AG10803 (cell line): ENCODE data around the gene GNG3.
"Not testable (repeated sequence)": the region's sequence is repeated elsewhere in the genome, so short reads cannot be mapped to it uniquely, and the experiment has no call there.

Experiments used
- DNase-seq: peaks from one replicate; pipeline ENCODE4 v3.0.0; 2010; ENCODE audit warnings: low read depth
- H3K4me3 ChIP-seq: 2 replicates; pipeline ENCODE4 v1.5.1; 2011; ENCODE audit warnings: mild to moderate bottlenecking, low read length, control low read depth
- CTCF ChIP-seq: conservative IDR thresholded peaks from 2 replicates; pipeline ENCODE4 v1.5.1; 2011; ENCODE audit warnings: mild to moderate bottlenecking, low read length, control low read depth, inconsistent platforms

GNG3 gene

DNA sequence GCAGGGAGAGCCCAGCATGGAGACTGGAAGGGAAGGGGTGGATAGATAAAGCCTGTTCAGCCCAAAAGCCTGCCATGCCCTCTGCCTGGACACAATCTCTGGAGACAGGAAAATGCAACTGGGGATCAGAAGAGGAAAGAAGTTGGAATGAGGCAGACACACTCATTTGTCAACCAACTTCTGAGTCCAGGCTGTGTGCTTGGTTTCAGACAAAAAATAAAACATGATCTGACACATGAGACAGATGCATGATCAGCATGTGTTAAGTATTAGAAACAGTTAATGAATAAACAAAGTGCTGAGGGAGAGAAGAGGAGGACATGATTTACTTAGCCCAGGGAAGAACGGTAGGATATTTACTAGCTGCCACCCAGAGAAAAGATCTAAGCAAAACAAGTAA, 19.0 kb upstream of the GNG3 start:
- peak; percentile 29 for DNase-seq
- H3K4me3 ChIP-seq = peak overlapping the region; percentile 70
- no peak for TF ChIP-seq CTCF

DNA sequence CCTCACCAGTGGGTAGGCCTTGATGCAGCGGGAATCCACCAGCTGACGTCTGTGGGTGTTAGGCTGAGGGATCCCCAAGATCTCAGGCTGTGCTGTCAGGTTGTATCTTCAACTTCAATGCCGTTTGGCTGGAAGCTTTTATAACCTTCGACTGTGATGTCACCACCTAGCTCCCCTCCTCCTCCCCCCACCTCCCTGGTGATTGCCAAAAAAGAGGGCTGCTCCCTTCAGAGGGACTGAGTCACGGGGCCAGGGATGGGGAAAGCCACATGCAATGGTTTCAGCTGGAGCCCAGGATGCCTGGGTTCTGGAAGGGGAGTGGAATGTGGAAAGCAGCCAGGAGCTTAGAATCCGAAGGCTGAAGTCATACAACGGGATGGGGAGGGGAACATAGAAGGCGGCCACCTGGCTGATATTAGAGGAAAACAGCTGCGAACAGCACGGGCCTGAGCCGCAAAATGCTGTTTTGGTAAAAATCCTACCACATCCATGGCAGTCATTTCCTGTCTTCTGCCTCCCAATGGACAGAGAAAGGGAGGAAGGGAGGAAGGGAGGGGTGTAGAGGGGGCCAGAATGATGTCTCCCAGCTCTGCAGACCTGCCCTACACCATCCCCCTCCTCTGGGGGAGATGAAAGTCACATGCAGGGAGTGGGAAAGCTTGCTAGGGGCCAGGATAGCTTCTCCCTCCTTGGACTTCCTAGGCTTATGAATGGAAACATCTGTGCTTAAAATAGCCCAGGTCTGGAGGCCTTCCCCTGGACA, 17.9 kb upstream of the GNG3 start, which contains the start of gene LRRN4CL:
Gene LRRN4CL, minus strand, starts transcription at position 110 of the 763 bp plus-strand sequence. CDS start 1,022 bp downstream, outside the sequence.
- DNase-seq = peak; percentile 99
- peak; percentile 16; the same call in 1 of the 2 replicates for TF ChIP-seq CTCF
- H3K4me3 ChIP-seq = peak within 1 kb of the TSS; percentile 70

- DNase-seq, H3K4me3 ChIP-seq: not testable (repeated sequence)
These were observed 13.9 kb upstream of the GNG3 start for GRCh38 chr11:62693624-62694023.

DNA sequence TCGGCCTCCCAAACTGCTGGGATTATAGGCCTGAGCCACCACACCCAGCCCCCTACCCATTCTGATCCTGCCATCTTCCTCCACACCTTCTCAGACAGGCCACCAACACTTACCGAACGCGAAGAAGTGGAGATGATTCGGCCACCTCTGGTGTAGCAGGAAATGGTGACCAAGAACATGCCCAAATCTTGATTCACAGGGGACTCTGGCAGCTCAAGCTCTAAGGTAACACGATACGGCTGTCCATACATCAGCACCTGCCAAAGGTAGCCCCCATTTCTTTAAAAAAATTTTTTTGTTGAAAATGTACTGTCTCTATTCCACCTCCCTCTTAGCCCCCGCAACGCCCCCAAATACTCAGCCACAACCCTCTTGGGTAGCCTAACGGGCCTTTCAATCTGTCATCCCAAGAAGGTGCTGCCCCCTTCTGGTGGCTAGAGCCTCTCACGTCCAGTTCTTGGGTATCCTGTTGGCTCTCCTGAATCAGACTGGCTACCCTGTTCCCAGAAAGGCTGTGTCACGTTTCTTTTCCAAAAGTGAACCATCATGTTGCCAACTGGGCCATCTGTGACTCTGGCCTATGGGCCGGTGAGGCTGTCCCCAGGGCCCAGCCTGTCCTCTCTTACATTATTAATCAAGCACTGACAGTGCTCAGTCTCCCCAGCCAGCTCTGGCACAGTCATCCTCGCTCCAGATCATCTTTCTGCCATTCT, 12.9 kb upstream of the GNG3 start:
- peak; percentile 85 for DNase-seq
- no peak overlapping the region for H3K4me3 ChIP-seq
- TF ChIP-seq CTCF = peak; percentile 90

DNA sequence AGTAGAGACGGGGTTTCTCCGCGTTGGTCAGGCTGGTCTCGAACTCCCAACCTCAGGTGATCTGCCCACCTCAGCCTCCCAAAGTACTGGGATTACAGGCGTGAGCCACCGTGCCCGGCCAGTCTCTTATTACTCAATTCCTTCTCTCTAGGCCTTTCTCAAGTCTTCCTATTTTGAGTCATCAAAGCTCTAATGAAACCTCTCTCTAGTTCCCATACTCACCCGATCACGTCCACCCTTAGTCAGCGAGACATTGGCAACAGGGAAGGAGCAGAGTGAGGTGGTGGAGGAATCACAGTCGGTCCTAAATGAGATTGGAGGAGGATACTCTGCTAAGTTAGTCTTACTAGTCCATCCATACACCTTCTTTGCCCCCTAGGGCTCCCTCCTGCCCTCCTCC, 5.2 kb upstream of the GNG3 start:
- H3K4me3 ChIP-seq = no peak overlapping the region
- DNase-seq = no peak
- no peak for TF ChIP-seq CTCF

- DNase-seq, H3K4me3 ChIP-seq: not testable (repeated sequence)
These were observed 3.6 kb upstream of the GNG3 start for GRCh38 chr11:62703921-62704320.

DNA sequence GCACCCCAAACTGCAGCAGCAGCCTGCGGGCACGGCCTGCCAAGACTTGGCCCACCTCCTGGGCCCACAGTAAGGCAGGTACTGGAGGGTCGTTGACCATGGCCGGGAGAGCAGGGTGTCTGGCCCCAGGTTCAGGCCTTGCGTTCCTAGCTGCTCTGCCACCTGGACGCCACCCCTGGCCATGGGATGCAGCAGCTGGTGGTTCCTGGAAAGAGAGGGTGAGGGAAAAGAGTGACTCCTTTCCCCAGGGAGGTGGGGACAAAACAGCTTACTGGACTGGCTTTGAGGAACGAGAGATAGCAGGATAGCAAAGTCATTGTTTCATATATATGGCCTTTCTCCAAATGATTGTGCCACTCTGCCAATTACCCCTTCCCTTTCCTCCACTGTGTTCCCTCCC, 2.1 kb upstream of the GNG3 start:
- peak overlapping the region; percentile 80 for H3K4me3 ChIP-seq
- no peak for DNase-seq
- no peak; the same call in 1 of the 2 replicates for TF ChIP-seq CTCF
